Chondrocyte (in vitro differentiated cells): ENCODE data around the gene MCM5. TPM values are rescaled to one million over a fixed set of nuclear protein-coding genes. Genes with fewer than 3 reads are reported as not detected.

Experiments
- DNase-seq: peaks from one replicate; pipeline ENCODE4 v3.0.0; 2021; ENCODE audit warnings: mixed read lengths, low spot score
- H3K27ac Mint-ChIP-seq: one replicate; pipeline ENCODE4 v1.8.0; 2021; ENCODE audit warnings: mild to moderate bottlenecking, moderate library complexity, mixed read lengths; ENCODE audit not compliant: unreplicated experiment
- H3K27me3 Mint-ChIP-seq: 2 replicates; pipeline ENCODE4 v1.8.0; 2021; ENCODE audit warnings: low read depth, mixed read lengths
- H3K36me3 Mint-ChIP-seq: 2 replicates; pipeline ENCODE4 v1.8.0; 2021; ENCODE audit warnings: low read depth, mixed read lengths
- H3K4me1 Mint-ChIP-seq: 2 replicates; pipeline ENCODE4 v1.8.0; 2021; ENCODE audit warnings: low read depth, mild to moderate bottlenecking, mixed read lengths
- H3K4me3 Mint-ChIP-seq: one replicate; pipeline ENCODE4 v1.8.0; 2021; ENCODE audit warnings: mild to moderate bottlenecking, moderate library complexity, mixed read lengths; ENCODE audit not compliant: unreplicated experiment
- H3K9me3 Mint-ChIP-seq: 2 replicates; pipeline ENCODE4 v1.8.0; 2021; ENCODE audit warnings: low read depth, mixed read lengths
- CTCF ChIP-seq: fragments of 200-600 bp; sonication (generic); IDR thresholded peaks from 2 replicates; pipeline ENCODE4 v1.5.0; 2021; ENCODE audit warnings: antibody characterized with exemption, mild to moderate bottlenecking, moderate library complexity
- total RNA-seq: library from RNA; stranded (reverse); gene quantifications from 3 replicates; pipeline ENCODE4 v1.2.1, GENCODE V29; 2021

The MCM5 gene
- total RNA-seq, 1 donor from 2014 or later = 14.4 TPM

GRCh38 chr22:35399114-35399677 is 744 bp upstream of the MCM5 start:
- Mint-ChIP-seq H3K27ac (no peak overlapping the region), H3K9me3 (no peaks in the 10 kb centered on the region), H3K4me3 (peak overlapping the region; percentile 97), H3K36me3 (no peaks in the 10 kb centered on the region), H3K27me3 (no peaks in the 10 kb centered on the region), H3K4me1 (peaks cover 16% of the 10 kb centered on the region)
- DNase-seq = no peak
- TF ChIP-seq CTCF = no peak

- Mint-ChIP-seq H3K9me3 (no peaks in the 10 kb centered on the region), H3K4me1 (peaks cover 16% of the 10 kb centered on the region), H3K27ac (no peak overlapping the region), H3K27me3 (no peaks in the 10 kb centered on the region), H3K4me3 (peak overlapping the region; percentile 97), H3K36me3 (no peaks in the 10 kb centered on the region)
- DNase-seq = no peak
- TF ChIP-seq CTCF = no peak
Measured at GRCh38 chr22:35400501-35400790, 506 bp downstream of the MCM5 start.

- Mint-ChIP-seq H3K4me1 (peaks cover 16% of the 10 kb centered on the region), H3K9me3 (no peaks in the 10 kb centered on the region), H3K4me3 (no peak overlapping the region), H3K27me3 (no peaks in the 10 kb centered on the region), H3K36me3 (peaks cover 3% of the 10 kb centered on the region), H3K27ac (no peak overlapping the region)
- DNase-seq = no peak
- no peak for TF ChIP-seq CTCF
Measured at GRCh38 chr22:35401863-35402262, 1.9 kb downstream of the MCM5 start.

- Mint-ChIP-seq H3K27ac (no peak overlapping the region), H3K27me3 (no peaks in the 10 kb centered on the region), H3K9me3 (no peaks in the 10 kb centered on the region), H3K4me1 (peaks cover 16% of the 10 kb centered on the region), H3K4me3 (no peak overlapping the region), H3K36me3 (peaks cover 9% of the 10 kb centered on the region)
- no peak for DNase-seq
- no peak for TF ChIP-seq CTCF
Measured at GRCh38 chr22:35403356-35403755, 3.4 kb downstream of the MCM5 start.

- H3K4me1 Mint-ChIP-seq = peaks cover 16% of the 10 kb centered on the region
- no peak for DNase-seq
- H3K36me3 Mint-ChIP-seq = peaks cover 9% of the 10 kb centered on the region
- TF ChIP-seq CTCF = no peak
- no peaks in the 10 kb centered on the region for H3K9me3 Mint-ChIP-seq
- H3K27me3 Mint-ChIP-seq = no peaks in the 10 kb centered on the region
- no peak overlapping the region for H3K4me3 Mint-ChIP-seq
- H3K27ac Mint-ChIP-seq = no peak overlapping the region
Measured at GRCh38 chr22:35404176-35404575, 4.2 kb downstream of the MCM5 start.
